ENCODE data around the gene VDR.
"Not testable (repeated sequence)": the region's sequence is repeated elsewhere in the genome, so short reads cannot be mapped to it uniquely, and the experiment has no call there.

The VDR gene

GRCh38 chr12:47844264-47845019 is 60.4 kb downstream of the VDR start:
- no peak for DNase-seq (ENCODE audit: low read depth, low spot score)
- H3K4me3 ChIP-seq (ENCODE audit: insufficient read length, low read depth): no peak overlapping the region
- H3K27me3 ChIP-seq (ENCODE audit: insufficient read depth, insufficient read length): peaks cover 30% of the 10 kb centered on the region
- no peak overlapping the region for H3K9ac ChIP-seq (ENCODE audit: insufficient read length, low read depth)
- H3K4me1 ChIP-seq (ENCODE audit: insufficient read depth, insufficient read length): no peaks in the 10 kb centered on the region
- TF ChIP-seq YY1 (IDR thresholded peaks at IDR 0.05; ENCODE audit: insufficient read depth, insufficient read length) (no peak), ZNF274 (IDR thresholded peaks at IDR 0.05; ENCODE audit: low read depth, low read length) (no peak), SUZ12 (IDR thresholded peaks at IDR 0.05; ENCODE audit: extremely low read depth, insufficient read depth, insufficient read length) (no peak)
- H3K9me3 ChIP-seq (ENCODE audit: insufficient read depth, low read length): no peaks in the 10 kb centered on the region
- no peaks in the 10 kb centered on the region for H3K36me3 ChIP-seq (ENCODE audit: insufficient read depth, insufficient read length, low read length)

- TF ChIP-seq SUZ12 (IDR thresholded peaks at IDR 0.05; ENCODE audit: extremely low read depth, insufficient read depth, insufficient read length) (no peak), ZNF274 (IDR thresholded peaks at IDR 0.05; ENCODE audit: low read depth, low read length) (no peak), YY1 (IDR thresholded peaks at IDR 0.05; ENCODE audit: insufficient read depth, insufficient read length) (no peak)
- H3K9ac ChIP-seq (ENCODE audit: insufficient read length, low read depth): no peak overlapping the region
- peak; percentile 55 for DNase-seq (ENCODE audit: low read depth, low spot score)
- H3K27me3 ChIP-seq (ENCODE audit: insufficient read depth, insufficient read length): peaks cover 30% of the 10 kb centered on the region
- H3K9me3 ChIP-seq (ENCODE audit: insufficient read depth, low read length): no peaks in the 10 kb centered on the region
- no peaks in the 10 kb centered on the region for H3K4me1 ChIP-seq (ENCODE audit: insufficient read depth, insufficient read length)
- no peak overlapping the region for H3K4me3 ChIP-seq (ENCODE audit: insufficient read length, low read depth)
- no peaks in the 10 kb centered on the region for H3K36me3 ChIP-seq (ENCODE audit: insufficient read depth, insufficient read length, low read length)
Measured at GRCh38 chr12:47843226-47843980, 61.4 kb downstream of the VDR start.

- DNase-seq (ENCODE audit: low read depth, low spot score); H3K9ac ChIP-seq (ENCODE audit: insufficient read length, low read depth); H3K36me3 ChIP-seq (ENCODE audit: insufficient read depth, insufficient read length, low read length); H3K4me3 ChIP-seq (ENCODE audit: insufficient read length, low read depth); H3K4me1 ChIP-seq (ENCODE audit: insufficient read depth, insufficient read length); H3K9me3 ChIP-seq (ENCODE audit: insufficient read depth, low read length): not testable (repeated sequence)
- peaks cover 30% of the 10 kb centered on the region for H3K27me3 ChIP-seq (ENCODE audit: insufficient read depth, insufficient read length)
Measured at GRCh38 chr12:47842543-47842942, 62.3 kb downstream of the VDR start.

- H3K4me3 ChIP-seq (ENCODE audit: insufficient read length, low read depth): no peak overlapping the region
- H3K9me3 ChIP-seq (ENCODE audit: insufficient read depth, low read length): no peaks in the 10 kb centered on the region
- no peak for TF ChIP-seq SUZ12 (IDR thresholded peaks at IDR 0.05; ENCODE audit: extremely low read depth, insufficient read depth, insufficient read length)
- TF ChIP-seq ZNF274 (IDR thresholded peaks at IDR 0.05; ENCODE audit: low read depth, low read length): no peak
- TF ChIP-seq YY1 (IDR thresholded peaks at IDR 0.05; ENCODE audit: insufficient read depth, insufficient read length): no peak
- H3K27me3 ChIP-seq (ENCODE audit: insufficient read depth, insufficient read length): peaks cover 29% of the 10 kb centered on the region
- H3K36me3 ChIP-seq (ENCODE audit: insufficient read depth, insufficient read length, low read length): no peaks in the 10 kb centered on the region
- H3K9ac ChIP-seq (ENCODE audit: insufficient read length, low read depth): no peak overlapping the region
- no peak for DNase-seq (ENCODE audit: low read depth, low spot score)
- H3K4me1 ChIP-seq (ENCODE audit: insufficient read depth, insufficient read length): no peaks in the 10 kb centered on the region
Measured at GRCh38 chr12:47841910-47842309, 62.9 kb downstream of the VDR start.

GRCh38 chr12:47841501-47841900 is 63.3 kb downstream of the VDR start:
- Histone ChIP-seq H3K9me3 (ENCODE audit: insufficient read depth, low read length) (no peaks in the 10 kb centered on the region), H3K9ac (ENCODE audit: insufficient read length, low read depth) (no peak overlapping the region), H3K4me1 (ENCODE audit: insufficient read depth, insufficient read length) (no peaks in the 10 kb centered on the region), H3K36me3 (ENCODE audit: insufficient read depth, insufficient read length, low read length) (no peaks in the 10 kb centered on the region), H3K27me3 (ENCODE audit: insufficient read depth, insufficient read length) (peaks cover 26% of the 10 kb centered on the region), H3K4me3 (ENCODE audit: insufficient read length, low read depth) (no peak overlapping the region)
- DNase-seq (ENCODE audit: low read depth, low spot score): no peak
- TF ChIP-seq YY1 (IDR thresholded peaks at IDR 0.05; ENCODE audit: insufficient read depth, insufficient read length) (no peak), ZNF274 (IDR thresholded peaks at IDR 0.05; ENCODE audit: low read depth, low read length) (no peak), SUZ12 (IDR thresholded peaks at IDR 0.05; ENCODE audit: extremely low read depth, insufficient read depth, insufficient read length) (no peak)

GRCh38 chr12:47840571-47840970 is 64.2 kb downstream of the VDR start:
- H3K27me3 ChIP-seq (ENCODE audit: insufficient read depth, insufficient read length): peaks cover 16% of the 10 kb centered on the region
- no peaks in the 10 kb centered on the region for H3K4me1 ChIP-seq (ENCODE audit: insufficient read depth, insufficient read length)
- no peaks in the 10 kb centered on the region for H3K36me3 ChIP-seq (ENCODE audit: insufficient read depth, insufficient read length, low read length)
- no peak for DNase-seq (ENCODE audit: low read depth, low spot score)
- H3K9me3 ChIP-seq (ENCODE audit: insufficient read depth, low read length): no peaks in the 10 kb centered on the region
- H3K4me3 ChIP-seq (ENCODE audit: insufficient read length, low read depth): no peak overlapping the region
- H3K9ac ChIP-seq (ENCODE audit: insufficient read length, low read depth): no peak overlapping the region
- TF ChIP-seq YY1 (IDR thresholded peaks at IDR 0.05; ENCODE audit: insufficient read depth, insufficient read length) (no peak), ZNF274 (IDR thresholded peaks at IDR 0.05; ENCODE audit: low read depth, low read length) (no peak), SUZ12 (IDR thresholded peaks at IDR 0.05; ENCODE audit: extremely low read depth, insufficient read depth, insufficient read length) (no peak)

GRCh38 chr12:47839214-47839876 is 65.4 kb downstream of the VDR start:
- no peak overlapping the region for H3K4me3 ChIP-seq (ENCODE audit: insufficient read length, low read depth)
- H3K27me3 ChIP-seq (ENCODE audit: insufficient read depth, insufficient read length): peaks cover 15% of the 10 kb centered on the region
- H3K9ac ChIP-seq (ENCODE audit: insufficient read length, low read depth): peak overlapping the region; percentile 39
- TF ChIP-seq YY1 (IDR thresholded peaks at IDR 0.05; ENCODE audit: insufficient read depth, insufficient read length) (no peak), SUZ12 (IDR thresholded peaks at IDR 0.05; ENCODE audit: extremely low read depth, insufficient read depth, insufficient read length) (no peak), ZNF274 (IDR thresholded peaks at IDR 0.05; ENCODE audit: low read depth, low read length) (no peak)
- no peak for DNase-seq (ENCODE audit: low read depth, low spot score)
- no peaks in the 10 kb centered on the region for H3K36me3 ChIP-seq (ENCODE audit: insufficient read depth, insufficient read length, low read length)
- no peaks in the 10 kb centered on the region for H3K4me1 ChIP-seq (ENCODE audit: insufficient read depth, insufficient read length)
- H3K9me3 ChIP-seq (ENCODE audit: insufficient read depth, low read length): no peaks in the 10 kb centered on the region

Data from NT2/D1 (cell line).